H9 (cell line): ENCODE results near the gene PGBD5. TPM values are rescaled to one million over a fixed set of nuclear protein-coding genes. Genes with fewer than 3 reads are reported as not detected.

ENCODE experiments used
- DNase-seq: peaks from one replicate; pipeline ENCODE4 v3.0.0-alpha.2; 2017
- H2AFZ ChIP-seq: one replicate; pipeline ENCODE4 v1.6.1; 2013; ENCODE audit warnings: mild to moderate bottlenecking, low read length, control low read depth, moderate library complexity
- H2AK5ac ChIP-seq: 2 replicates; pipeline ENCODE4 v1.6.1; 2013; ENCODE audit warnings: low read length, control low read depth, mixed read lengths; ENCODE audit not compliant: insufficient read length
- H2BK120ac ChIP-seq: one replicate; pipeline ENCODE4 v1.6.1; 2013; ENCODE audit warnings: low read depth, mild to moderate bottlenecking, low read length, control low read depth, inconsistent platforms; ENCODE audit not compliant: poor library complexity, severe bottlenecking
- H2BK12ac ChIP-seq: 2 replicates; pipeline ENCODE4 v1.6.1; 2013; ENCODE audit warnings: low read length, control low read depth, mixed read lengths, low read depth; ENCODE audit not compliant: insufficient read length
- H2BK15ac ChIP-seq: 2 replicates; pipeline ENCODE4 v1.6.1; 2013; ENCODE audit warnings: low read depth, low read length, control low read depth
- H2BK20ac ChIP-seq: one replicate; pipeline ENCODE4 v1.6.1; 2013; ENCODE audit warnings: low read depth, mild to moderate bottlenecking, low read length, control low read depth, inconsistent platforms; ENCODE audit not compliant: poor library complexity, severe bottlenecking
- H2BK5ac ChIP-seq: 2 replicates; pipeline ENCODE4 v1.6.1; 2013; ENCODE audit warnings: low read length, control low read depth, mixed read lengths; ENCODE audit not compliant: insufficient read length
- H3K14ac ChIP-seq: 2 replicates; pipeline ENCODE4 v1.6.1; 2013; ENCODE audit warnings: low read length, control low read depth; ENCODE audit not compliant: insufficient read depth
- H3K18ac ChIP-seq: 2 replicates; pipeline ENCODE4 v1.6.1; 2013; ENCODE audit warnings: low read depth, mild to moderate bottlenecking, mixed read lengths, low read length, control low read depth; ENCODE audit not compliant: insufficient read length
- H3K23ac ChIP-seq: 2 replicates; pipeline ENCODE4 v1.6.1; 2013; ENCODE audit warnings: low read length, control low read depth, mixed read lengths, low read depth; ENCODE audit not compliant: insufficient read length
- H3K23me2 ChIP-seq: 2 replicates; pipeline ENCODE4 v1.6.1; 2013; ENCODE audit warnings: low read depth, mild to moderate bottlenecking, mixed read lengths, low read length, control low read depth; ENCODE audit not compliant: insufficient read length, poor library complexity, severe bottlenecking
- H3K27ac ChIP-seq: 2 replicates; pipeline ENCODE4 v1.5.1; 2013; ENCODE audit warnings: low read length, control low read depth, mixed read lengths, low read depth; ENCODE audit not compliant: insufficient read length
- H3K27me3 ChIP-seq: 2 replicates; pipeline ENCODE4 v1.6.1; 2013; ENCODE audit warnings: low read length, control low read depth, inconsistent platforms; ENCODE audit not compliant: insufficient read depth
- H3K4ac ChIP-seq: 2 replicates; pipeline ENCODE4 v1.6.1; 2013; ENCODE audit warnings: low read depth, mild to moderate bottlenecking, control low read depth, inconsistent platforms, low read length, moderate library complexity
- H3K4me1 ChIP-seq: 2 replicates; pipeline ENCODE4 v1.6.1; 2013; ENCODE audit warnings: low read length, control low read depth, inconsistent platforms; ENCODE audit not compliant: insufficient read depth
- H3K4me2 ChIP-seq: 2 replicates; pipeline ENCODE4 v1.6.1; 2013; ENCODE audit warnings: low read length, control low read depth, mixed read lengths; ENCODE audit not compliant: insufficient read length, insufficient read depth
- H3K56ac ChIP-seq: 2 replicates; pipeline ENCODE4 v1.6.1; 2013; ENCODE audit warnings: low read depth, mild to moderate bottlenecking, mixed read lengths, low read length, control low read depth; ENCODE audit not compliant: insufficient read length
- H3K79me1 ChIP-seq: 2 replicates; pipeline ENCODE4 v1.6.1; 2013; ENCODE audit warnings: low read depth, mild to moderate bottlenecking, moderate library complexity, low read length, control low read depth, inconsistent platforms; ENCODE audit not compliant: insufficient read depth, poor library complexity, severe bottlenecking
- H3K79me2 ChIP-seq: 2 replicates; pipeline ENCODE4 v1.6.1; 2013; ENCODE audit warnings: low read length, control low read depth, inconsistent platforms; ENCODE audit not compliant: insufficient read depth
- H3K9ac ChIP-seq: 2 replicates; pipeline ENCODE4 v1.6.1; 2013; ENCODE audit warnings: low read length, control low read depth, mixed read lengths; ENCODE audit not compliant: insufficient read length; ENCODE audit errors: extremely low read depth
- H3K9me3 ChIP-seq: one replicate; pipeline ENCODE4 v1.6.1; 2013; ENCODE audit warnings: low read depth, low read length, inconsistent platforms; ENCODE audit not compliant: control insufficient read depth
- H3T11ph ChIP-seq: one replicate; pipeline ENCODE4 v1.6.1; 2013; ENCODE audit warnings: mild to moderate bottlenecking, low read length, control low read depth, inconsistent platforms
- H4K20me1 ChIP-seq: one replicate; pipeline ENCODE4 v1.6.1; 2013; ENCODE audit not compliant: control insufficient read depth, insufficient read length, insufficient read depth
- H4K5ac ChIP-seq: 2 replicates; pipeline ENCODE4 v1.6.1; 2013; ENCODE audit warnings: low read depth, mild to moderate bottlenecking, mixed read lengths, low read length, control low read depth; ENCODE audit not compliant: insufficient read length
- H4K8ac ChIP-seq: replicated peaks from 2 replicates; pipeline ENCODE4 v1.6.1; 2013; ENCODE audit warnings: low read length, control low read depth, mixed read lengths, low read depth; ENCODE audit not compliant: insufficient read length
- H4K91ac ChIP-seq: 2 replicates; pipeline ENCODE4 v1.6.1; 2013; ENCODE audit warnings: low read depth, mild to moderate bottlenecking, moderate library complexity, mixed read lengths, low read length, control low read depth; ENCODE audit not compliant: insufficient read length
- H3K27ac Mint-ChIP-seq, 3 experiments: 2 replicates in 2 of 3; 3 replicates in 1 of 3; pipeline ENCODE4 v1.8.0; 2020 to 2021; ENCODE audit warnings: mixed read lengths in 3 of 3, mild to moderate bottlenecking in 1 of 3, moderate library complexity in 1 of 3
- H3K27me3 Mint-ChIP-seq: 2 replicates; pipeline ENCODE4 v1.8.0; 2021; ENCODE audit warnings: low read depth, mild to moderate bottlenecking, moderate library complexity, mixed read lengths
- H3K36me3 Mint-ChIP-seq, 3 experiments: 2 replicates in 2 of 3; 3 replicates in 1 of 3; pipeline ENCODE4 v1.8.0; 2020 to 2021; ENCODE audit warnings: low read depth in 3 of 3, mixed read lengths in 3 of 3; ENCODE audit not compliant: insufficient read depth in 1 of 3
- H3K4me1 Mint-ChIP-seq, 2 experiments: 2 replicates each; pipeline ENCODE4 v1.8.0; 2020; ENCODE audit warnings: mixed read lengths in 2 of 2
- H3K4me3 Mint-ChIP-seq, 2 experiments: 2 replicates in 1 of 2; 3 replicates in 1 of 2; pipeline ENCODE4 v1.8.0; 2020 to 2021; ENCODE audit warnings: mild to moderate bottlenecking in 2 of 2, mixed read lengths in 2 of 2, moderate library complexity in 1 of 2
- H3K9me3 Mint-ChIP-seq, 2 experiments: 2 replicates in 1 of 2; 3 replicates in 1 of 2; pipeline ENCODE4 v1.8.0; 2020; ENCODE audit warnings: mild to moderate bottlenecking in 2 of 2, mixed read lengths in 2 of 2, moderate library complexity in 1 of 2
- WGBS: extraction: QIAGEN DNeasy Blood & Tissue Kit; methylation state at CpG from one replicate; pipeline ENCODE4 v1.1.7; 2013; ENCODE audit warnings: missing lambda C conversion rate, low lambda C conversion rate, mixed read lengths; ENCODE audit not compliant: insufficient read length; ENCODE audit errors: extremely low coverage; 5-methylcytosine and 5-hydroxymethylcytosine counted together
- total RNA-seq: library from RNA; stranded (reverse); gene quantifications from 2 replicates; pipeline ENCODE4 v1.2.1, GENCODE V29; 2021
- TF ChIP-seq, protein P1 (sequence below): fragments of 200-600 bp; sonication (generic); conservative IDR thresholded peaks from 3 replicates; pipeline ENCODE4 v1.8.0; 2021; ENCODE audit warnings: antibody characterized with exemption, mild to moderate bottlenecking

The PGBD5 gene
- total RNA-seq, 1 experiment from 2014 or later: 19.1 TPM

- Histone ChIP-seq H2BK12ac (no peak overlapping the region), H2BK20ac (no peak overlapping the region), H3K4me1 (peaks cover 4% of the 10 kb centered on the region; the same call in 1 of the 2 replicates), H3K27ac (no peak overlapping the region), H3K23ac (no peak overlapping the region), H3K4me2 (no peak overlapping the region), H3K14ac (no peak overlapping the region; the same call in 1 of the 2 replicates), H2BK120ac (no peak overlapping the region), H2BK5ac (no peak overlapping the region), H4K8ac (no peak overlapping the region), H3T11ph (no peak overlapping the region), H3K9me3 (no peaks in the 10 kb centered on the region), H3K4ac (no peak overlapping the region), H4K91ac (no peak overlapping the region), H3K56ac (no peak overlapping the region), H3K79me1 (no peaks in the 10 kb centered on the region), H2BK15ac (no peak overlapping the region; the same call in 1 of the 2 replicates), H2AFZ (no peak overlapping the region), H2AK5ac (no peak overlapping the region), H4K20me1 (no peaks in the 10 kb centered on the region), H3K27me3 (no peaks in the 10 kb centered on the region), H4K5ac (no peak overlapping the region), H3K79me2 (no peaks in the 10 kb centered on the region), H3K23me2 (no peaks in the 10 kb centered on the region), H3K9ac (no peak overlapping the region), H3K18ac (no peak overlapping the region)
- no peak for DNase-seq
- H3K27ac Mint-ChIP-seq: no peak overlapping the region
- no CpG with 5 or more reads among the region's 23 CpGs for WGBS
- peaks cover 35 to 36% of the 10 kb centered on the region in 2 experiments for H3K4me1 Mint-ChIP-seq
- TF ChIP-seq, protein P1, sequence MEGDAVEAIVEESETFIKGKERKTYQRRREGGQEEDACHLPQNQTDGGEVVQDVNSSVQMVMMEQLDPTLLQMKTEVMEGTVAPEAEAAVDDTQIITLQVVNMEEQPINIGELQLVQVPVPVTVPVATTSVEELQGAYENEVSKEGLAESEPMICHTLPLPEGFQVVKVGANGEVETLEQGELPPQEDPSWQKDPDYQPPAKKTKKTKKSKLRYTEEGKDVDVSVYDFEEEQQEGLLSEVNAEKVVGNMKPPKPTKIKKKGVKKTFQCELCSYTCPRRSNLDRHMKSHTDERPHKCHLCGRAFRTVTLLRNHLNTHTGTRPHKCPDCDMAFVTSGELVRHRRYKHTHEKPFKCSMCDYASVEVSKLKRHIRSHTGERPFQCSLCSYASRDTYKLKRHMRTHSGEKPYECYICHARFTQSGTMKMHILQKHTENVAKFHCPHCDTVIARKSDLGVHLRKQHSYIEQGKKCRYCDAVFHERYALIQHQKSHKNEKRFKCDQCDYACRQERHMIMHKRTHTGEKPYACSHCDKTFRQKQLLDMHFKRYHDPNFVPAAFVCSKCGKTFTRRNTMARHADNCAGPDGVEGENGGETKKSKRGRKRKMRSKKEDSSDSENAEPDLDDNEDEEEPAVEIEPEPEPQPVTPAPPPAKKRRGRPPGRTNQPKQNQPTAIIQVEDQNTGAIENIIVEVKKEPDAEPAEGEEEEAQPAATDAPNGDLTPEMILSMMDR: no peak
- H3K9me3 Mint-ChIP-seq: no peaks in the 10 kb centered on the region
- H3K4me3 Mint-ChIP-seq: no peak overlapping the region
- peaks cover 5 to 15% (median 12%) of the 10 kb centered on the region in 3 experiments; a peak in 6 of 7 replicates for H3K36me3 Mint-ChIP-seq
- H3K27me3 Mint-ChIP-seq: no peaks in the 10 kb centered on the region
Observed at GRCh38 chr1:230280906-230281413, 145.2 kb downstream of the PGBD5 start.
